ENCODE results near the gene MRPL16.
"Not testable (repeated sequence)": the region's sequence is repeated elsewhere in the genome, so short reads cannot be mapped to it uniquely, and the experiment has no call there.

Gene MRPL16

GRCh38 chr11:59833602-59834001, 23.0 kb upstream of the MRPL16 start:
- DNase-seq (ENCODE audit: insufficient read length, low spot score), result no peak
- TF ChIP-seq POLR2A (IDR thresholded peaks at IDR 0.05; ENCODE audit: low read depth, low read length), result no peak
- FAIRE-seq, result no peak

DNA sequence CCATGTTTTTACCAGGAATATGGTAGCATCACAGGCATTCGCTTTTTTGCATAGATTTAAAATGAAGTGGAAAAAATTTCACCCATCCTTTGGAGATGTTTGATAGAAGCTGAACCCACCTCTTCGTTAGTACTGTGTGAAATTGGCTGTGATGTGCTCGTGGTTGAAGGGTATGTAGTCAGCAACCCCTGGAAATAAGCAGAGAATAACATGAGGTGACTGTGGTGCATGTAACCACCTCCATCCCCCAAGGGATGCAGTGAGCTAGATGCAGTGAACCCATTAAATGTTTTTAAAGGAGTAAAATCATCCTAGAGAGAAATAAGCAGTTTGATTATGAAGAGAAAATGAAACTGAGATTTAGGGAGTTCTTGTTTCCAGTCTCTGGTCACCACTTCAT, 18.8 kb upstream of the MRPL16 start:
- DNase-seq (ENCODE audit: insufficient read length, low spot score) (no peak), FAIRE-seq (no peak)
- TF ChIP-seq POLR2A (IDR thresholded peaks at IDR 0.05; ENCODE audit: low read depth, low read length), result no peak

- DNase-seq (ENCODE audit: insufficient read length, low spot score) (peak; percentile 15), FAIRE-seq (peak; percentile 92)
- TF ChIP-seq POLR2A (IDR thresholded peaks at IDR 0.05; ENCODE audit: low read depth, low read length), result no peak
Observed at GRCh38 chr11:59822989-59823566, 12.5 kb upstream of the MRPL16 start.

DNA sequence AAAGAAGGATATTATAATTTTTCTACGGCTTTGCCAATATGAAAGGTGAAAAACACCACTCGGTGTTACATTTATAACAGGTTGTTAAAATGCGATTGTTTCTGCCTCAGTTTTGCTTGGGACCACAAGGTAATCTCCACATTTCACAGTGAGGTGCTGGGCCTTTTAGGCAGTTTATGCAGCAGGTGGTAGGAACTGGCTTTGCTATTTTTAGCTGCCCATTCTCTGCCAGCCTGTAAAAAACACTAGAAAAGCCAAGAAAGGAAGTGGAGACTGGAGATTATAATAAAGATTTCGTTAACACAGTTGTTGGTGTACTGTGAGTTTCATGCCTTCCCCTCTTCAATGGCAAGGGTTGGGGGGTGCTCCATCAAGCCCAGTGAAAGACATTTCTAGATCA, 8.0 kb upstream of the MRPL16 start:
- no peak for DNase-seq (ENCODE audit: insufficient read length, low spot score)
- no peak for TF ChIP-seq POLR2A (IDR thresholded peaks at IDR 0.05; ENCODE audit: low read depth, low read length)
- no peak for FAIRE-seq

DNA sequence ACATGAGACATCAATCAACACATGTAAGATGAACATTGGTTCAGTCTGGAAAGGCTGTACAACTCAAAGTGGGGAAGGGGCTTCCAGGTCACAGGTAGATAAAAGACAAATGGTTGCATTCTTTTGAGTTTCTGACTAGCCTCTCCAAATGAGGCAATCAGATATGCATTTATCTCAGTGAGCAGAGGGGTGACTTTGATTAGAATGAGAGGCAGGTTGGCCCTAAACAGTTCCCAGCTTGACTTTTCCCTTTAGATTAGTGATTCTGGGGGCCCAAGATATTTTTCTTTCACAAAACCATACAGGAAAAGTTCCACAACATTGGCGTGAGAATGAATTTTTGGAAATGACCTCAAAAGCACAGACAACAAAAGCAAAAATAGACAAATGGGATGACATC, 5.9 kb upstream of the MRPL16 start:
- DNase-seq (ENCODE audit: insufficient read length, low spot score); FAIRE-seq: not testable (repeated sequence)

DNA sequence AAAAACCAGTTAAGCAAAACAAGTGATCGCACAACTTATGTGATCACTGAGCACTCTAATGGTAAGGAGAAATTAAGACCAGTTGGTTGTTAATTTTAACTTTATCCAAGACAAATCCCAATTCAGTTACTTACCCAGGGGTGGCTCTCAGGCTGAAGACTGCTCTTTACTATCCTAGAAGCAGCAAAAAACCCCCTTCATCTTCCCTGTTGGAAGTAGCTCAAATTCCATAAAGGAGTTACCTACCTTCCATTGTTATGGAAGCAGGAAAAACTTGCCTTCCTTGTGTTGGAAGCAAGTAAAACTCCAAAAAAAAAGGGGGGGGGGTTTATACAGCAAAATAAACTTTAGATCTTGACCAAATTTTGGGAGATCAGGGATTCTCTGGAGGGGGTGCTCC, 5.2 kb upstream of the MRPL16 start:
- TF ChIP-seq POLR2A (IDR thresholded peaks at IDR 0.05; ENCODE audit: low read depth, low read length), result no peak
- no peak for DNase-seq (ENCODE audit: insufficient read length, low spot score)
- no peak for FAIRE-seq

- TF ChIP-seq POLR2A (IDR thresholded peaks at IDR 0.05; ENCODE audit: low read depth, low read length), result no peak
- DNase-seq (ENCODE audit: insufficient read length, low spot score) (no peak), FAIRE-seq (no peak)
Observed at GRCh38 chr11:59814021-59814420, 3.4 kb upstream of the MRPL16 start.

DNA sequence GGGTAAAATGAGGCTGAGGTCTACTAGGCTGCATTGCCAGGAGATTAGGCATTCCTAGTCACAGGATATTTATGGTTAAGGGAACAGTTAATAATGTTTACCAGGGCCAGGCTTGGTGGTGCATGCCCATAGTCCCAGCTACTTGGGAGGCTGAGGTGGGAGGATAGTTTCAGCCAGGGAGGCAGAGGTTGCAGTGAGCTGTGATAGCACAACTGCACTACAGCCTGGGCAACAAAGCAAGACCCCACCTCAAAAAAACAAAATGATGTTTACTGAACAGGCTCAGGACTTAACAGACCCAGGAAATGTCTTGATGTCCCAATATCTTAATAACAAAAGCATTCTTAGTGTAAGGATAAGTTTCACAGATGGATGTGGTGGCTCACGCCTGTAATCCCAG, 2.8 kb upstream of the MRPL16 start:
- DNase-seq (ENCODE audit: insufficient read length, low spot score), result no peak
- FAIRE-seq, result no peak
- no peak for TF ChIP-seq POLR2A (IDR thresholded peaks at IDR 0.05; ENCODE audit: low read depth, low read length)

DNA sequence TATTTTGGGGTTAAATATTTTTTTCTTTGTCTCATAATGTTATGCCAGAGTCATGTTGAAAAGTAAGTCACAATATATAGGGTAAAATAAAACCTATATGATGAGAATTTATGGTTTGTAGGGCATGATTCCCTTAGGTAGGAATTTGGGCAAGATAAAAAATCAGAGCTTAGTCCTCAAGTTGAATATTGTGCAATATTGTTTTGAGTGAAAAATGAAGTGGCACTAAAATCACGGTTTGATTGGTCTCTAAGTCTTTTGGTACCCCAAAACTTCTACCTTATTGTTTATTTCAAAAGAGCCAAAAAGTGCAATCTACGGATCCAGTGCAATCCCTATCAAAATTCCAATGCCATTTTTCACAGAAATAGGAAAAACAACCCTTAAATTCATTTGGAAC, 1.6 kb upstream of the MRPL16 start:
- no peak for FAIRE-seq
- no peak for TF ChIP-seq POLR2A (IDR thresholded peaks at IDR 0.05; ENCODE audit: low read depth, low read length)
- no peak for DNase-seq (ENCODE audit: insufficient read length, low spot score)

GRCh38 chr11:59810911-59811259, 307 bp upstream of the MRPL16 start:
- TF ChIP-seq POLR2A (IDR thresholded peaks at IDR 0.05; ENCODE audit: low read depth, low read length), result no peak

GRCh38 chr11:59807047-59807610, 3.4 kb downstream of the MRPL16 start:
- TF ChIP-seq POLR2A (IDR thresholded peaks at IDR 0.05; ENCODE audit: low read depth, low read length), result no peak
- no peak for FAIRE-seq
- no peak for DNase-seq (ENCODE audit: insufficient read length, low spot score)

More at GRCh38 chr11:59810911-59811259, 307 bp upstream of the MRPL16 start:
- DNase-seq (ENCODE audit: insufficient read length, low spot score) (no peak), FAIRE-seq (no peak)

DNA sequence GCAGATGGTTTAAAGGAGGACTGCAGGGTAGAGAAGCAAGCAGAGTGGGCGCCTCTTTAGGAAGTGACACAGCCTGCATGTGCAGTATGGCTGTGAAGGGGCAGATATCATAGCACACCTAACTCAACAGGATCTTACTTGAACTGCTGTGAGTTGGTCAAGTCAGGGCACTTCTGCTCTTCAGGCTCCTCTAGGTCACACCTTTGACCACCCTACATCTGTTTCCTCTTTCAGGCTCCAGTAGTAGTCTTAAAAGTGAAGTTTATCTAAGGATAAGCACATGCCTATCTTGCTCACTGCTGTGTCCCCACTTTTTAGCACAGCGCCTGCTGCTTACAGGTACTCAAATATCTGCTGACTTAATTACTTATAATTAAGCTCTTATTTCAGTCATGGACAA, 6.5 kb downstream of the MRPL16 start:
- no peak for TF ChIP-seq POLR2A (IDR thresholded peaks at IDR 0.05; ENCODE audit: low read depth, low read length)
- no peak for DNase-seq (ENCODE audit: insufficient read length, low spot score)
- FAIRE-seq, result no peak

DNA sequence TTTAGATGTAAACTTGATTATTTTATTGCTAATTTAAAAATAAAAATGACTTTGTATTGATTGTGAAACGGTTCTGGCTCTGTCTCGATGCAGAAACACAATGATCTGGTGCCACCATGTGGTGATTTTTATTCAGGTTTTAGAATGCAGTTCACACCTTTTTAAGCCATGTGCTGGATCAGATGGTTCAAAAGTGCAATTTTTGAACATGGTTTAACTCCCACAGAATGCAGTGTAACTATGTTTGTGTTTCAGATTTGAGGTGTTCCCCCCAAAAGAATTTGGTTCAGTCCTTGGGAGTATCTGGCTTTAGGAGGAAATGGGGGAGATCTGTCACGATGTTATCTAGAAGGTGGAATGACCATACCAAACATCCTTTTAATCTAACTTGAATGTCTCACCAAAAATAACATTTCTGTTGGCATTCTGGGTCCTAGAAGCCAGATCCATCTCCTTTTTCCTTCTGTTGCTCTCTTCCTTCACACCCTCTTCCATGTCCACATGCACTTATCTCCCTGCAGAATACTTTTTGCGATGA, 7.9 kb downstream of the MRPL16 start:
- no peak for DNase-seq (ENCODE audit: insufficient read length, low spot score)
- FAIRE-seq, result no peak
- TF ChIP-seq POLR2A (IDR thresholded peaks at IDR 0.05; ENCODE audit: low read depth, low read length), result no peak

- DNase-seq (ENCODE audit: insufficient read length, low spot score), result no peak
- FAIRE-seq, result no peak
- TF ChIP-seq POLR2A (IDR thresholded peaks at IDR 0.05; ENCODE audit: low read depth, low read length), result no peak
Observed at GRCh38 chr11:59801981-59802638, 8.5 kb downstream of the MRPL16 start.

GRCh38 chr11:59801160-59801706, 9.3 kb downstream of the MRPL16 start:
- FAIRE-seq (no peak), DNase-seq (ENCODE audit: insufficient read length, low spot score) (no peak)
- TF ChIP-seq POLR2A (IDR thresholded peaks at IDR 0.05; ENCODE audit: low read depth, low read length), result no peak

Measured in H54 (cell line).